GM21737 (cell line): ENCODE measurements around the gene C1orf105.
"Not testable (repeated sequence)": the region's sequence is repeated elsewhere in the genome, so short reads cannot be mapped to it uniquely, and the experiment has no call there.

Source experiments
- ATAC-seq: cut with Tn5 transposase; IDR thresholded peaks from one replicate; pipeline ENCODE4 v1.9.1; 2021; ENCODE audit warnings: mild to moderate bottlenecking, moderate library complexity; ENCODE audit not compliant: unreplicated experiment

C1orf105 gene

DNA sequence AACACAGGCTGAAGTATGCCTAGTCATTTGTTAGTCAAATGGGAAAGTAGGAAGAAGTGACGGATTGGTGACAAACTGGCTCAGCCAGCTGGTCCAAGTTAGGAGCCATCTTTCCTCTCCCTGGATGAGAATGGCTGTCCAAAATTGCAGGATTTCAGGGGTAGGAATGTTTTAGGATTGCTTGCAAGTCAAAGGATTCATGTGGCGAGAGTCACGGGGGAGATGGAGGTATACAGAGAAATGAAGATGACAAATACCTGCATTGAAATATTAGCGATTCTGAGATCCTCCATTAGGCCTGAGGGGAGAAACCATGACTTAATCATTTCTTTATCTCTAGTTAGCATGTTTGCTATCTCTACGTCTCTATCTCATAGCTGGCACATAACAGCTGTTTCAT, 65.1 kb downstream of the C1orf105 start:
- no peak for ATAC-seq

DNA sequence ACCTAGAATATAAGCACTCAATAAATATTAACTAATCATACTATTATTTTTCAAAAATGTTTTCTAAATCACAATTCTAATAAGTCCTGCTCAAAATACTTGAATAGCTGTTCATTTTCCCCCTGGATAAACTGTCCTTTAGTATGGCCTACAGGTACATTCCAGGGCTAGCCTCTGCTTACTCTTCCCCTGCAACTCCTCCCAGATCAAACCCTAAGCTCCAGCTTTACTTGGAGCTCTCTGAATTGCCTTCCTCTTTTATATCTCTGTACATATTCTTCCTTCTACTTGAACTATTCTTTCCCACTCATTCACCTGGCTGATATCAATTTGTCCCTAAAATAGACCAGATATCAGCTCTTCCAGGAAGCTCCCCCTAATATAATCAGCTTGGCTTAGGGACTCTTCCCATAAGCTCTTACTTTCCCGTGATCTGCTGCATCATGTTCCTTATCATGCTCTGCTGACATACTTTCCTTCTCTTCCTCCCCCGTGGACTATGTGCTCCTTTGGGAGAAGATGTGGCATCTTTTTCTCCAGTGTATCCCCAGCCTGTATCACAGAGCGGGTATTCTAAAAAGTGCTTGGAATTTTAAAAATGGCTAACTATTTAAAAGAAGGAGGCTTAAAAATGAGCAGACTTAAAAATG, 66.4 kb downstream of the C1orf105 start:
- no peak for ATAC-seq

DNA sequence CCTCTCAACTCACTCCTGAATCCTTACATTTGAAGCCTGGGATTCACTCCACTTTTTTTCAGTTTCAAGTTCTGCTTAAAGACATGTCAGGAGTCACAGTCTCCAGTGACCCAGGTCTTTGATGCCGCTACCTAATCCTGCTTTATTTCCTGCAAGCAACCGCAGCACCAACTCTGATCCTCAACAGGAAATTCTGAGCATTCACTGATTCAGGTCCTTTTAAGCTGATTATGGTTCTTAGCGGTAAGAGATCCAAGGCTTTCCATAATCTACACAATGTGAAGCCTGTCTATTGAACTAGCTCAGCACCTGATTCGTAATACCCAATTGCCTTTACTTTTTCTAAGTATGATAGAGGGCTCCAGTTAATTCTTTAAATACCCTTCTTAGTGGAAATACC, 67.1 kb downstream of the C1orf105 start:
- no peak for ATAC-seq

DNA sequence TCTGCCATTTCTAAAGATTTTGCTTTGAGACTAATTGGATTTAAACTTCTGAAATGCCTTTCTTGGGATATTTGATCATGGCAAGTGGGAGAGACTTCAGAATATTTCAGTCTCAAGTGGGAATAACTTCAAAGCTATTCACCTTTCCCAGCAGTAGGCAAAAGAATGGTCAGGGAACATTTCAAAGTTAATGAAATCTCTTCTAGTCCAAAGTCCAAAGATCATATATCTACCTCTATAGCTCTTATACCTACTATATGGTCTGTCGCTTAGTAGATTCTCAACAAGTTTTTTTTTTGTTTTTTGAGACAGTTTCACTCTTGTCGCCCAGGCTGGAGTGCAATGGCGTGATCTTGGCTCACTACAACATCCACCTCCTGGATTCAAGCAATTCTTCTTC, 67.9 kb downstream of the C1orf105 start:
- no peak for ATAC-seq

- no peak for ATAC-seq
These were observed 69.4 kb downstream of the C1orf105 start for GRCh38 chr1:172489847-172490246.

DNA sequence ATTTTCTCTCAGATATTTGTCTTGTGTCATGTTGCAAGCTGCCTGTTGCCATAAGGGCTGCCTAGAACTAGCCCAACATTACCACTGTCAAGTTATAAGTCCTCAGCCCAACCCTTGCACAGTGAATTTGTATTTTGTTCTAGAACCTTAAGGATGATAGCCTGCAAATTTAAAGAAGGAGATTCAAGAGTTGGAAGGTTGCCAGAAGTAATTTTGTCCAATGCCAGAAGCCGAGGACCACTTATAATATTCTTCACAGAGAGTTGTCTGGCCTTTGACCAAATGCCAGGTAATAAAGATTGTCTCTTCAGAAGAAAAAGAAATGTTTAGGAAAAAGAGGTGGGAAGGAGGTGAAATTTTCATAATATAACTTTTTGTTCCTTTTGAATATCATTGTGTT, 71.9 kb downstream of the C1orf105 start:
- no peak for ATAC-seq

DNA sequence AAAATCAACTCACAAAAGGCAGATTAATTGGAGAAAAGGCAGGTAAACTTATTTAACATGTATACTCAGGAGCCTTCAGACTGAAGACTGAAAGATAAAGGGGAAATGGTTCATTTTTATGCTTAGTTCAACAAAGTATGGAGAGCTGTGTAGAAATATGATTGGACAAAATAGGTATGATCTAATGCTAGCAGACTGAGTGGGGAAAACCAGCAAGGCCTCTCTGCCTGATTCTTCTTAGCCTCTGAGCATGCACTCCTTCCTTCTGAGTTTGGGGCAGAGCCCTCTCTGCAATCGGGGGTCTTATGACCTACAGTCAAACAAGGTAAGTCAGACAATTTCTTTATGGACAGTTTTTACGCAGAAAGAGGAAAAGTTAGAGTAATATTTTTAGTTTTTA, 73.7 kb downstream of the C1orf105 start:
- ATAC-seq, result no peak

DNA sequence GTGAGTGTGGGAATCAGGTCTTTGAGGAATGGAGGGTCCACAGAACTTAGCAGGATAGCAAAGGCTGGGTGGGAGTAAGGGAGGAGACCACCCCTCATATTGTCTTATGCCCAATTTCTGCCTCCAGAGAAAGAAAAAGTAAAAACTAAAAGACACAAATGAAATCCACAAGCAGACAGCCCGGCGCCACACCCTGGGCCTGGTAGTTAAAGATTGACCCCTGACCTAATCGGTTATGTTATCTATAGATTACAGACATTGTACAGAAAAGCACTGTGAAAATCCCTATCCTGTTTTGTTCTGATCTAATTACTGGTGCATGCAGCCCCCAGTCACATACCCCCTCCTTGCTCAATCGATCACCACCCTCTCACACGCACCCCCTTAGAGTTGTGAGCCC, 75.6 kb downstream of the C1orf105 start:
- ATAC-seq, result not testable (repeated sequence)

DNA sequence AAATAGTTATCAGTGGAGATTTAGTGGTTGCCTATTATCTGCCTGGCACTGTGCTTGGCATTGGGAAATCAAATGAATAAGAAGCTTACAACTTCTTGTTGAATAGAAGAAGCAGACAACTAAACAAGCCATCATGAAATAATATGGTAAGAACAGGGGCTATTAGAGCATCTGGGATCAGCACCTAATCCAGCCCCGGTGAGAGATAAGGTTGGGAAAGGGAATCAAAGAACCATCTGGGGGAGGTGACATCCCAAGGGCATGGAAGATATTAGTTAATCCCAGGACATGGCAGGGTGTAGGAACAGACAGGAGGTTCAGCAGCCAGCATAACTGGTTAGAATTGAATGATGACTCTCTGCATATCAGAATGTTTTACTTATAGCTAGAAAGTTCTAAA, 76.2 kb downstream of the C1orf105 start:
- ATAC-seq, result no peak

GRCh38 chr1:172497230-172497629, 76.7 kb downstream of the C1orf105 start:
- ATAC-seq, result no peak

GRCh38 chr1:172498857-172499256, 78.4 kb downstream of the C1orf105 start:
- ATAC-seq, result no peak

DNA sequence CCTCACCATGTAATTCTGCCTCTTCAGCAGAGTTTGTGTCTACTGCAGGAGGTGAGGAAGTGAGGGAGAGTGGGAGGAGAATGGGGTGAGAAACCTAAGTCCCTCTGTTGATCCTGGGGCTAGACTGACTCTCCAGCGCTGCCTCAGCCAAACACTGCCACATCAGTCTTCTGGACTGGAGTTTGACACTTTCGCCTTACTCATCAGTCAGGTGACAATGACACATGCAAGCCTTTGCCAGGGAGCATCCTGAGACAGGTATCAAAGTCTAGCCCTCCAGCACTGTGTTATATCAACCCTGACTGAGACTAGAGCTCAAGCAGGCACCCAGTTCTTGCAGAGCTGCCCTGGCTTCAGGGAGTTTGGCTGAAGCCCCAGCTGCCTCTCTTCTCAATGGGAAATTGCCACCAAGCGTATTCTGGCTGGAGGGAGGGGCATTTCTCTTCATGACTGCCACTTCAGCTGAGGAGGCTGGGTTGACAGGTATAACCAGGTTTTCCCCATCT, 79.2 kb downstream of the C1orf105 start:
- ATAC-seq, result no peak

- ATAC-seq, result no peak
These were observed 79.7 kb downstream of the C1orf105 start for GRCh38 chr1:172500207-172500606.

DNA sequence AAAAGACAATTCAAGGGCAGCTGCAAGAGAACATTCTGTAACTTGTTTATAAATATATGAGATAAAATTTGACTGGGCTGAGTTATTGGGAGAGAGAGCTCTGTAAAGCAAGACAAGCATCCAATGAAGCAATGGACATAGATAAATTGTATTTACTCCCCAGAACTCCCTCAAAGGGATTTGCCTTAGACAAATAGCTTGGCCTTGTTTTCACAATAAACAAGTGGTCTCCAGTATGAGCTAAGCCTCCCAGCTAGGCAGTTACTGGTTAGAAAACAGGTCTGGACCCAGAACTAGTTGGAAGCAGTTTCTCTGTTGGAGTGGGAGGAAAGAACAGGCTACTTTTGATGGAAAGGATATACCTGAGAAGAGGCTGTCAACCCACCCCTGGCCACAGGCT, 87.3 kb downstream of the C1orf105 start:
- no peak for ATAC-seq

DNA sequence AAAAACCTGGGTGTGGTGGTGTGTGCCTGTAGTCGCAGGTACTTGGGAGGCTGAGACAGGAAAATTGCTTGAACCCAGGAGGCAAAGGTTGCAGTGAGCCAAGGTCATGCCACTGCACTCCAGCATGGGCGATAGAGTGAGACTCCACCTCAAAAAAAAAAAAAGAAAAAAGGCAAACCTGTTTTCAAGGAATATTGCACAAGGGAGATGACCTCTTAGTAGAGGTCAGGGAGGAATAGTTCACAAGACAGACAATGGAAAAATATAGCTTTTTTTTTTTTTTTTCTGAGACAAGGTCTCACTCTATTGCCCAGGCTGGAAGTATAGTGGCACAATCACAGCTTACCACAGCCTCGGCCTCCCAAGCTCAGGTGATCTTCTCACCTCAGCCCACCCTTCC, 90.0 kb downstream of the C1orf105 start:
- ATAC-seq, result no peak

DNA sequence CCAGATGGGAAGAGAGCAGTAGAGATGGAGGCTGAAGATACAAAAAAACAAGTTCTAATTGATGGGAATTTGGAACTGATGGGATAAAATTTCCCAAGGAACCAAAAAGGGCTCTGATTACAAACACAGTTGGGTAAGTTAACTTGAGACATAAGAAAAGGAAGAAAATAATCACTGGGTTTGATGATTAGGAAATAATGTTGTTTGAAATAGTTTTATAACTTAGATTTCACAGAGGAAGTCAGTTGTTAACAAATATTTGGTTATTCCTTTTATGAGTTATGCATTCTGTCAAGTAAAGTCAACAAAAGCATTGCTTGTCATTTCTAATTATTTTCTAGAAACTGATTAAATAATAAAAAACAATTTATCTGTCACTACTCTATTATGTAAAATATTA, 92.1 kb downstream of the C1orf105 start:
- ATAC-seq, result no peak

DNA sequence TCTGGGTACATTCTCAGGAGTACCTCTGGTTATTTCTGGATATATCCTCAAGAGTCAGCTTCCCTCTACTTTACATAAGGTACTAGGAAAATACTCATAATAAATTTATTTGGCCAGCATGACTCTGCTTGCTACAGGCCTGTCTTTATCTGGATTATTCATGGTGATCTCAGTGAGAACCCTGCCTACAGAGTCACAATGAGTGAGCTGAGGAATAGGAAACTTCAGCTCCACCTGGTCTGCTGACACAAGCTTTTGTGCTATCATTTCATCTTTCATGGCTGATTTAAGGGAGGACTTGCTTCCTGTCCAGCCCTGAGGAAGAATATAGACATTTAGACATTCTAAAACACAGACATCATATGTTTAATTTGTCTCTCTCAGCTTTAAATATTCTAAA, 93.0 kb downstream of the C1orf105 start:
- no peak for ATAC-seq

DNA sequence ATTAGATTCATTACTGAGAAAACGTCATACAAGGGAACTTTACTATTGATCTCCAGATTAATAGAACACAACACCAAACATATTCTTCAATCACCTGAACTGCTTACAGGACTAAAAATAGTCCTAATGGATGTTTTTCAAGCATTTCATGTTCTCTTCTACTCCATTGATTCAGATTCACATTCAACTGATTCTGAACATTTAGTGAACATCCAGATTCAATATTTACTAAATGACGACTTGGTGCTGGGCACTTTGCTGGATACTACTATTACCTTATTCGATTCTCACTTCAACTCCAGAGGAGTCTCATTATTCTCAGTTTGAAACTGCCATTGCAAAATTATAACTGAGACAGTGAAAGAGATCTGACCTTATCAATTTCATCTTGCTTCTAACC, 93.6 kb downstream of the C1orf105 start:
- no peak for ATAC-seq

GRCh38 chr1:172515436-172515835, 95.0 kb downstream of the C1orf105 start:
- no peak for ATAC-seq

DNA sequence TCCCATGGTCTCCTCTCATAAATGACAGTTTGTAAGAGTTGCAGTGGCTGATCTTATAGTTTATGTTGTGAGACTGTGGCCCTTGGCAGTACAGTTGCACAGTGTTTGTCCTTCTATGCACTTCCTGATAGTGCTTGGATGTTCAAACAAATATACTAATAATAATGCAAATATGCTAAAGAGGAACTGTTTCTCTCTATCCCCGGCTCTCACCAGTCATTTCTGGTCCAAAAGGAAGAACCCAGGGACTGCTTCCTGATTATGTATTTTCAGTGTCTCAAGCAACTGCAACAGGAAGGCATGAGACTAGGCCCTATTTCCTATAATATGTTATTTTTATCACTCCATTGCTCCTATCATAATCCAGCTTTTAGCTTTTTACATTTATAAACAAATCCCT, 95.4 kb downstream of the C1orf105 start:
- no peak for ATAC-seq

DNA sequence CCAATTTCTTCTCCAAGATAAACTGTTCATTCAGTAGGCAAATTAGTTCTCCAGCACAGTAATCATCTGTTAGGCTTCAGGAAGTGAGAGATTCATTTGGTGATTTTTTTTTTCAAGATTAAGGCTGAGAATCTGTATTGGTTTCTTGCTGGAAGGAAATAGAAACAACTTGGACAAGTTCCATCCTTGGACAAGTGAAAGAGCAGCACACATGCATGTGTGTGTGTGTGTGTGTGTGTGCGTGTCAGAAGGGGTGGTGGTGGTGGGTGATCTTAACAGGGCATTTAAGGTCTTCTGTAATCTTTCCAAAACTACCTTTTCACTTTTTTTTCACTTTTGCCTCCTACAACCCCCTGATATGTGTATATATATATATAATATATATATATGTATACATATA, 96.6 kb downstream of the C1orf105 start:
- no peak for ATAC-seq

DNA sequence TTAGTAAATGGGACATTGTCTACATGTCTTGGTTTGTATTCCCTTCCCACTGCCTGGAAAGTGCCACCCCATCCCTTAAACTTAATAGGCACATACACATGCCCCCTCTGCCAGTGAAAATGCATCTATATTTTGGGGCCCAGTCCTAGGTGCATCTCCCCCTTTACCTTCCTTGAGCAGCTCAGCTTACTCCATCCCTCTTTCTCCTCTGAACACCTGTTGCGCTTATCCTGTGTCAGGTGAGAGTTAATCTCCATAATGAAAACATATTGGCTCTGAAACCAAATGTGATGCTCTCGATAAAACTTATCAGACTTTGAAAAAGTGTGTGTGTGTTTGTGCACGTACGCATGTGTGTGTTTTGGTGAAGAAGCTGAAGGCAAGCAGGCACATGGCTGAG, 97.1 kb downstream of the C1orf105 start:
- no peak for ATAC-seq
